HepG2 (cell line): ENCODE data around the gene DCDC1. TPM values are rescaled to one million over a fixed set of nuclear protein-coding genes. Genes with fewer than 3 reads are reported as not detected.

Source experiments
- AGO1 ChIP-seq: fragments of 200-400 bp; formaldehyde crosslinking; IDR thresholded peaks from 2 replicates; pipeline ENCODE4 v1.6.1; 2017; ENCODE audit warnings: mild to moderate bottlenecking, low read depth, low read length, moderate library complexity; ENCODE audit not compliant: poor library complexity, severe bottlenecking
- DDIT3 ChIP-seq: sonication (generic); formaldehyde crosslinking; IDR thresholded peaks from 2 replicates; pipeline ENCODE4 v1.4.0; 2020; ENCODE audit warnings: mild to moderate bottlenecking, missing genetic modification reagents
- FOXP1 ChIP-seq, 2 experiments: fragments of 450-650 bp in 1 of 2; IDR thresholded peaks; 2 replicates each; pipeline ENCODE4 v1.6.1; 2017 to 2018; ENCODE audit warnings: antibody characterized with exemption in 1 of 2
- GATA4 ChIP-seq: sonication (generic); IDR thresholded peaks from 2 replicates; pipeline ENCODE4 v1.6.1; 2016; ENCODE audit warnings: antibody characterized with exemption, low read depth, borderline replicate concordance
- KDM5A ChIP-seq: fragments of 200-600 bp; sonication (generic); IDR thresholded peaks from 2 replicates; pipeline ENCODE4 v1.7.0; 2018; ENCODE audit warnings: antibody characterized with exemption, mild to moderate bottlenecking, low read length, borderline replicate concordance
- PAWR ChIP-seq: sonication (generic); formaldehyde crosslinking; IDR thresholded peaks from 2 replicates; pipeline ENCODE4 v1.4.0; 2020; ENCODE audit warnings: missing genetic modification reagents, mild to moderate bottlenecking, borderline replicate concordance
- RFXANK ChIP-seq: IDR thresholded peaks from 2 replicates; pipeline ENCODE4 v1.6.1; 2016
- SMARCE1 ChIP-seq: fragments of 450-650 bp; IDR thresholded peaks from 2 replicates; pipeline ENCODE4 v1.6.1; 2017; ENCODE audit warnings: borderline replicate concordance
- TRIM24 ChIP-seq: sonication (generic); formaldehyde crosslinking; IDR thresholded peaks from 2 replicates; pipeline ENCODE4 v1.8.0; 2022; ENCODE audit warnings: mild to moderate bottlenecking, missing genetic modification reagents
- ZNF580 ChIP-seq: IDR thresholded peaks from 2 replicates; pipeline ENCODE4 v1.6.1; 2016; ENCODE audit warnings: low read depth, borderline replicate concordance
- polyA plus RNA-seq, 8 experiments: library from polyadenylated mRNA; depleted of rRNA in 3 of 8; stranded (reverse) in 7 of 8; unstranded in 1 of 8; fragments of >200 nt; fragmentation: Illumina TruSeq in 4 of 8; extraction: Trizol in 4 of 8; gene quantifications; 2 replicates each; pipeline versions ENCODE4 v1.2.1 to v1.2.3, GENCODE V29; 2011 to 2016; ENCODE audit warnings: low read depth in 4 of 8, missing spikeins in 1 of 8, mixed read lengths in 1 of 8; ENCODE audit not compliant: insufficient read depth in 1 of 8
- total RNA-seq, 5 experiments: library from RNA; depleted of rRNA; stranded (reverse); fragments of >200 nt; fragmentation: Illumina TruSeq; extraction: Trizol; gene quantifications; 2 replicates each; pipeline ENCODE4 v1.2.3, GENCODE V29; 2016; ENCODE audit warnings: low read depth in 1 of 5
- TF ChIP-seq, protein P1 (sequence below): IDR thresholded peaks from 2 replicates; pipeline ENCODE4 v1.6.1; 2016; ENCODE audit warnings: missing compliant biosample characterization, missing genetic modification reagents, borderline replicate concordance
- TF ChIP-seq, protein P2 (sequence below): sonication (generic); formaldehyde crosslinking; IDR thresholded peaks from 2 replicates; pipeline ENCODE4 v1.4.0; 2020; ENCODE audit warnings: missing genetic modification reagents
- TF ChIP-seq, protein P3 (sequence below): sonication (generic); formaldehyde crosslinking; IDR thresholded peaks from 2 replicates; pipeline ENCODE4 v1.4.0; 2020; ENCODE audit warnings: missing genetic modification reagents
- TF ChIP-seq, protein P4 (sequence below): sonication (generic); formaldehyde crosslinking; conservative IDR thresholded peaks from 2 replicates; pipeline ENCODE4 v1.4.0; 2020; ENCODE audit warnings: missing genetic modification reagents
- TF ChIP-seq, protein P5 (sequence below): IDR thresholded peaks from 2 replicates; pipeline ENCODE4 v1.6.1; 2016; ENCODE audit warnings: low read depth, missing genetic modification reagents, missing compliant biosample characterization

The DCDC1 gene
- total and polyA plus RNA-seq, 2 of the 13 experiments (the other 11 are each of a cell fraction or from before 2014, with no cell fraction given), result 0.12 to 0.27 TPM

- TF ChIP-seq, protein P1, sequence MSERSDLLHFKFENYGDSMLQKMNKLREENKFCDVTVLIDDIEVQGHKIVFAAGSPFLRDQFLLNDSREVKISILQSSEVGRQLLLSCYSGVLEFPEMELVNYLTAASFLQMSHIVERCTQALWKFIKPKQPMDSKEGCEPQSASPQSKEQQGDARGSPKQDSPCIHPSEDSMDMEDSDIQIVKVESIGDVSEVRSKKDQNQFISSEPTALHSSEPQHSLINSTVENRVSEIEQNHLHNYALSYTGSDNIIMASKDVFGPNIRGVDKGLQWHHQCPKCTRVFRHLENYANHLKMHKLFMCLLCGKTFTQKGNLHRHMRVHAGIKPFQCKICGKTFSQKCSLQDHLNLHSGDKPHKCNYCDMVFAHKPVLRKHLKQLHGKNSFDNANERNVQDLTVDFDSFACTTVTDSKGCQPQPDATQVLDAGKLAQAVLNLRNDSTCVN (CRISPR knock-in tag), result 0 out of 2 replicates have a peak, but pooled peaks have one; percentile 28
- peak; percentile 51; the same call in 1 of the 2 replicates for TF ChIP-seq GATA4
- TF ChIP-seq SMARCE1, result no peak
- TF ChIP-seq TRIM24, result no peak
- TF ChIP-seq FOXP1 (IDR thresholded peaks at IDR 0.05), result no peak
- no peak for TF ChIP-seq FOXP1 (CRISPR knock-in tag; IDR thresholded peaks at IDR 0.05)
- peak; percentile 34 for TF ChIP-seq AGO1
- TF ChIP-seq, protein P2, sequence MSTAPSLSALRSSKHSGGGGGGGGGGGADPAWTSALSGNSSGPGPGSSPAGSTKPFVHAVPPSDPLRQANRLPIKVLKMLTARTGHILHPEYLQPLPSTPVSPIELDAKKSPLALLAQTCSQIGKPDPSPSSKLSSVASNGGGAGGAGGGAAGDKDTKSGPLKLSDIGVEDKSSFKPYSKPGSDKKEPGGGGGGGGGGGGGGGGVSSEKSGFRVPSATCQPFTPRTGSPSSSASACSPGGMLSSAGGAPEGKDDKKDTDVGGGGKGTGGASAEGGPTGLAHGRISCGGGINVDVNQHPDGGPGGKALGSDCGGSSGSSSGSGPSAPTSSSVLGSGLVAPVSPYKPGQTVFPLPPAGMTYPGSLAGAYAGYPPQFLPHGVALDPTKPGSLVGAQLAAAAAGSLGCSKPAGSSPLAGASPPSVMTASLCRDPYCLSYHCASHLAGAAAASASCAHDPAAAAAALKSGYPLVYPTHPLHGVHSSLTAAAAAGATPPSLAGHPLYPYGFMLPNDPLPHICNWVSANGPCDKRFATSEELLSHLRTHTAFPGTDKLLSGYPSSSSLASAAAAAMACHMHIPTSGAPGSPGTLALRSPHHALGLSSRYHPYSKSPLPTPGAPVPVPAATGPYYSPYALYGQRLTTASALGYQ (CRISPR knock-in tag), result peak; percentile 36; the same call in 1 of the 2 replicates
- TF ChIP-seq PAWR, result no peak
- peak; percentile 88 for TF ChIP-seq KDM5A
- TF ChIP-seq, protein P3, sequence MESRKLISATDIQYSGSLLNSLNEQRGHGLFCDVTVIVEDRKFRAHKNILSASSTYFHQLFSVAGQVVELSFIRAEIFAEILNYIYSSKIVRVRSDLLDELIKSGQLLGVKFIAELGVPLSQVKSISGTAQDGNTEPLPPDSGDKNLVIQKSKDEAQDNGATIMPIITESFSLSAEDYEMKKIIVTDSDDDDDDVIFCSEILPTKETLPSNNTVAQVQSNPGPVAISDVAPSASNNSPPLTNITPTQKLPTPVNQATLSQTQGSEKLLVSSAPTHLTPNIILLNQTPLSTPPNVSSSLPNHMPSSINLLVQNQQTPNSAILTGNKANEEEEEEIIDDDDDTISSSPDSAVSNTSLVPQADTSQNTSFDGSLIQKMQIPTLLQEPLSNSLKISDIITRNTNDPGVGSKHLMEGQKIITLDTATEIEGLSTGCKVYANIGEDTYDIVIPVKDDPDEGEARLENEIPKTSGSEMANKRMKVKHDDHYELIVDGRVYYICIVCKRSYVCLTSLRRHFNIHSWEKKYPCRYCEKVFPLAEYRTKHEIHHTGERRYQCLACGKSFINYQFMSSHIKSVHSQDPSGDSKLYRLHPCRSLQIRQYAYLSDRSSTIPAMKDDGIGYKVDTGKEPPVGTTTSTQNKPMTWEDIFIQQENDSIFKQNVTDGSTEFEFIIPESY, result no peak
- TF ChIP-seq, protein P4, sequence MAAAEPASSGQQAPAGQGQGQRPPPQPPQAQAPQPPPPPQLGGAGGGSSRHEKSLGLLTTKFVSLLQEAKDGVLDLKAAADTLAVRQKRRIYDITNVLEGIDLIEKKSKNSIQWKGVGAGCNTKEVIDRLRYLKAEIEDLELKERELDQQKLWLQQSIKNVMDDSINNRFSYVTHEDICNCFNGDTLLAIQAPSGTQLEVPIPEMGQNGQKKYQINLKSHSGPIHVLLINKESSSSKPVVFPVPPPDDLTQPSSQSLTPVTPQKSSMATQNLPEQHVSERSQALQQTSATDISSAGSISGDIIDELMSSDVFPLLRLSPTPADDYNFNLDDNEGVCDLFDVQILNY (CRISPR knock-in tag), result no peak; the same call in 1 of the 2 replicates
- TF ChIP-seq, protein P5, sequence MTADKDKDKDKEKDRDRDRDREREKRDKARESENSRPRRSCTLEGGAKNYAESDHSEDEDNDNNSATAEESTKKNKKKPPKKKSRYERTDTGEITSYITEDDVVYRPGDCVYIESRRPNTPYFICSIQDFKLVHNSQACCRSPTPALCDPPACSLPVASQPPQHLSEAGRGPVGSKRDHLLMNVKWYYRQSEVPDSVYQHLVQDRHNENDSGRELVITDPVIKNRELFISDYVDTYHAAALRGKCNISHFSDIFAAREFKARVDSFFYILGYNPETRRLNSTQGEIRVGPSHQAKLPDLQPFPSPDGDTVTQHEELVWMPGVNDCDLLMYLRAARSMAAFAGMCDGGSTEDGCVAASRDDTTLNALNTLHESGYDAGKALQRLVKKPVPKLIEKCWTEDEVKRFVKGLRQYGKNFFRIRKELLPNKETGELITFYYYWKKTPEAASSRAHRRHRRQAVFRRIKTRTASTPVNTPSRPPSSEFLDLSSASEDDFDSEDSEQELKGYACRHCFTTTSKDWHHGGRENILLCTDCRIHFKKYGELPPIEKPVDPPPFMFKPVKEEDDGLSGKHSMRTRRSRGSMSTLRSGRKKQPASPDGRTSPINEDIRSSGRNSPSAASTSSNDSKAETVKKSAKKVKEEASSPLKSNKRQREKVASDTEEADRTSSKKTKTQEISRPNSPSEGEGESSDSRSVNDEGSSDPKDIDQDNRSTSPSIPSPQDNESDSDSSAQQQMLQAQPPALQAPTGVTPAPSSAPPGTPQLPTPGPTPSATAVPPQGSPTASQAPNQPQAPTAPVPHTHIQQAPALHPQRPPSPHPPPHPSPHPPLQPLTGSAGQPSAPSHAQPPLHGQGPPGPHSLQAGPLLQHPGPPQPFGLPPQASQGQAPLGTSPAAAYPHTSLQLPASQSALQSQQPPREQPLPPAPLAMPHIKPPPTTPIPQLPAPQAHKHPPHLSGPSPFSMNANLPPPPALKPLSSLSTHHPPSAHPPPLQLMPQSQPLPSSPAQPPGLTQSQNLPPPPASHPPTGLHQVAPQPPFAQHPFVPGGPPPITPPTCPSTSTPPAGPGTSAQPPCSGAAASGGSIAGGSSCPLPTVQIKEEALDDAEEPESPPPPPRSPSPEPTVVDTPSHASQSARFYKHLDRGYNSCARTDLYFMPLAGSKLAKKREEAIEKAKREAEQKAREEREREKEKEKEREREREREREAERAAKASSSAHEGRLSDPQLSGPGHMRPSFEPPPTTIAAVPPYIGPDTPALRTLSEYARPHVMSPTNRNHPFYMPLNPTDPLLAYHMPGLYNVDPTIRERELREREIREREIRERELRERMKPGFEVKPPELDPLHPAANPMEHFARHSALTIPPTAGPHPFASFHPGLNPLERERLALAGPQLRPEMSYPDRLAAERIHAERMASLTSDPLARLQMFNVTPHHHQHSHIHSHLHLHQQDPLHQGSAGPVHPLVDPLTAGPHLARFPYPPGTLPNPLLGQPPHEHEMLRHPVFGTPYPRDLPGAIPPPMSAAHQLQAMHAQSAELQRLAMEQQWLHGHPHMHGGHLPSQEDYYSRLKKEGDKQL (CRISPR knock-in tag), result no peak
- no peak for TF ChIP-seq RFXANK (CRISPR knock-in tag)
- peak; percentile 97 for TF ChIP-seq ZNF580 (CRISPR knock-in tag)
- TF ChIP-seq DDIT3, result no peak
Measured at GRCh38 chr11:31369348-31370329, at the start of gene DCDC1, which contains the start of gene DNAJC24 (continued).
